ENCODE measurements around the gene RNU1-3.
"Not testable (repeated sequence)": the region's sequence is repeated elsewhere in the genome, so short reads cannot be mapped to it uniquely, and the experiment has no call there.

DNA sequence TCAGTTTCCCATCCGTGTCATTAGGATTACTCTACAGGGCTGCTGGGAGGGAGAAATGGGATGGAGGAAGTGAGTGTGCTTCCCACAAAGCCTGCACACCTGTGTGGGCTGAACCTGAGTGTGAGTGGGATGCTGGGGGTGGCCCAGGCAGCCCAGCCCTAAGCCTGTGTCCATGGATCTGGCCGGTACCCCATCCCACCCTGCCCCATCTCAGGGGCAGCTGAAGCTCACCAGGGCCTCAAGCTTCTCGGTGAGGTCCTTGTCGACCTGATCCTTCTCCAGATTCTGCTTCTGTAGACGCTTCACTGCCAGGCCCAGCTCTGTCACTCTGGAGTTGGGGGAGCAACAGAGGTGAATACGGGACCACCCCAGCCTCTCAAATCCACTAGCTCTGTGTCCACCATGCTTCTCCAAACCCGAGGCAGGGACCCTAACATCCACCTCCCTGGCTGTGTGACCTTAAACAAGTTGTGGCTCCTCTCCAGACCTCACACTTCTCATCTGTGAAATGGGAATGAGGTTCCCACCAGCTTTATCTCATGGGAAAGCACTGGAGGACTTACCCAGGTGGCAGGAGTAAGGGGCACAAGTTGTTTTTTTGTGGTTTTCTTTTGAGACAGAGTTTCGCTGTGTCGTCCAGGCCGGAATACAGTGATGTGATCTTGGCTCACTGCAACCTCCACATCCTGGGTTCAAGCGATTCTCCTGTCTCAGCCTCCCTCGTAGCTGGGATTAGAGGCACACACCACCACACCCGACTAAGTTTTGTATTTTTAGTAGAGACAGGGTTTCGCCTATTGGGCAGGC is 34.5 kb downstream of the RNU1-3 start:
- TF ChIP-seq, protein P1, sequence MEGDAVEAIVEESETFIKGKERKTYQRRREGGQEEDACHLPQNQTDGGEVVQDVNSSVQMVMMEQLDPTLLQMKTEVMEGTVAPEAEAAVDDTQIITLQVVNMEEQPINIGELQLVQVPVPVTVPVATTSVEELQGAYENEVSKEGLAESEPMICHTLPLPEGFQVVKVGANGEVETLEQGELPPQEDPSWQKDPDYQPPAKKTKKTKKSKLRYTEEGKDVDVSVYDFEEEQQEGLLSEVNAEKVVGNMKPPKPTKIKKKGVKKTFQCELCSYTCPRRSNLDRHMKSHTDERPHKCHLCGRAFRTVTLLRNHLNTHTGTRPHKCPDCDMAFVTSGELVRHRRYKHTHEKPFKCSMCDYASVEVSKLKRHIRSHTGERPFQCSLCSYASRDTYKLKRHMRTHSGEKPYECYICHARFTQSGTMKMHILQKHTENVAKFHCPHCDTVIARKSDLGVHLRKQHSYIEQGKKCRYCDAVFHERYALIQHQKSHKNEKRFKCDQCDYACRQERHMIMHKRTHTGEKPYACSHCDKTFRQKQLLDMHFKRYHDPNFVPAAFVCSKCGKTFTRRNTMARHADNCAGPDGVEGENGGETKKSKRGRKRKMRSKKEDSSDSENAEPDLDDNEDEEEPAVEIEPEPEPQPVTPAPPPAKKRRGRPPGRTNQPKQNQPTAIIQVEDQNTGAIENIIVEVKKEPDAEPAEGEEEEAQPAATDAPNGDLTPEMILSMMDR (IDR thresholded peaks at IDR 0.05; ENCODE audit: low read depth, low read length), result not testable (repeated sequence)
- TF ChIP-seq POLR2A (IDR thresholded peaks at IDR 0.05; ENCODE audit: extremely low read depth, insufficient read length), result not testable (repeated sequence)
- TF ChIP-seq, protein P2, sequence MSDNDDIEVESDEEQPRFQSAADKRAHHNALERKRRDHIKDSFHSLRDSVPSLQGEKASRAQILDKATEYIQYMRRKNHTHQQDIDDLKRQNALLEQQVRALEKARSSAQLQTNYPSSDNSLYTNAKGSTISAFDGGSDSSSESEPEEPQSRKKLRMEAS (IDR thresholded peaks at IDR 0.05; ENCODE audit: low read depth, low read length), result not testable (repeated sequence)
